ENCODE measurements around the gene BCL2. TPM values are rescaled to one million over a fixed set of nuclear protein-coding genes. Genes with fewer than 3 reads are reported as not detected.

The BCL2 gene
- total RNA-seq, 2 experiments from 2014 or later = 1.4 to 2.5 TPM

GRCh38 chr18:63249771-63250170 lies 69.8 kb downstream of the BCL2 start:
- no peaks in the 10 kb centered on the region for H3K4me1 ChIP-seq (ENCODE audit: insufficient read depth, low read length, poor library complexity, severe bottlenecking)
- POLR2A ChIA-PET = no interaction called here
- CTCF ChIA-PET (ENCODE audit: unreplicated experiment) = no interaction called here
- intact Hi-C loops (cut with micrococcal nuclease; ENCODE audit: unreplicated experiment) = no loop called here
- no TSS peak for BruUV-seq (replicated peaks)
- H3K9me2 ChIP-seq (ENCODE audit: insufficient read depth, low read length) = no peaks in the 10 kb centered on the region
- no peaks in the 10 kb centered on the region for H4K20me1 ChIP-seq (ENCODE audit: insufficient read depth, low read length)
- H3K36me3 ChIP-seq (ENCODE audit: insufficient read depth, low read length) = no peaks in the 10 kb centered on the region
- DNase-seq (ENCODE audit: low spot score) = no peak
- H3K27ac ChIP-seq (ENCODE audit: low read depth, low read length, poor library complexity, severe bottlenecking) = no peak overlapping the region
- no peak for TF ChIP-seq EZH2phosphoT487 (IDR thresholded peaks at IDR 0.05; ENCODE audit: borderline replicate concordance, low read depth, low read length)
- TF ChIP-seq, protein P1, sequence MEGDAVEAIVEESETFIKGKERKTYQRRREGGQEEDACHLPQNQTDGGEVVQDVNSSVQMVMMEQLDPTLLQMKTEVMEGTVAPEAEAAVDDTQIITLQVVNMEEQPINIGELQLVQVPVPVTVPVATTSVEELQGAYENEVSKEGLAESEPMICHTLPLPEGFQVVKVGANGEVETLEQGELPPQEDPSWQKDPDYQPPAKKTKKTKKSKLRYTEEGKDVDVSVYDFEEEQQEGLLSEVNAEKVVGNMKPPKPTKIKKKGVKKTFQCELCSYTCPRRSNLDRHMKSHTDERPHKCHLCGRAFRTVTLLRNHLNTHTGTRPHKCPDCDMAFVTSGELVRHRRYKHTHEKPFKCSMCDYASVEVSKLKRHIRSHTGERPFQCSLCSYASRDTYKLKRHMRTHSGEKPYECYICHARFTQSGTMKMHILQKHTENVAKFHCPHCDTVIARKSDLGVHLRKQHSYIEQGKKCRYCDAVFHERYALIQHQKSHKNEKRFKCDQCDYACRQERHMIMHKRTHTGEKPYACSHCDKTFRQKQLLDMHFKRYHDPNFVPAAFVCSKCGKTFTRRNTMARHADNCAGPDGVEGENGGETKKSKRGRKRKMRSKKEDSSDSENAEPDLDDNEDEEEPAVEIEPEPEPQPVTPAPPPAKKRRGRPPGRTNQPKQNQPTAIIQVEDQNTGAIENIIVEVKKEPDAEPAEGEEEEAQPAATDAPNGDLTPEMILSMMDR (conservative IDR thresholded peaks at IDR 0.05; ENCODE audit: low read length) = no peak
- H3K79me2 ChIP-seq (ENCODE audit: insufficient read depth, low read depth, low read length) = no peaks in the 10 kb centered on the region
- no peak overlapping the region for H3K4me2 ChIP-seq (ENCODE audit: low read length)
- H2AFZ ChIP-seq (ENCODE audit: low read length) = no peak overlapping the region
- no peak overlapping the region for H3K4me3 ChIP-seq (ENCODE audit: low read depth, low read length, poor library complexity, severe bottlenecking)
- H3K9me3 ChIP-seq (ENCODE audit: low read length) = no peaks in the 10 kb centered on the region

GRCh38 chr18:63247926-63248325 lies 71.6 kb downstream of the BCL2 start:
- POLR2A ChIA-PET = no interaction called here
- no peak overlapping the region for H3K27ac ChIP-seq (ENCODE audit: low read depth, low read length, poor library complexity, severe bottlenecking)
- H3K4me3 ChIP-seq (ENCODE audit: low read depth, low read length, poor library complexity, severe bottlenecking) = no peak overlapping the region
- H3K4me1 ChIP-seq (ENCODE audit: insufficient read depth, low read length, poor library complexity, severe bottlenecking) = no peaks in the 10 kb centered on the region
- no peaks in the 10 kb centered on the region for H3K36me3 ChIP-seq (ENCODE audit: insufficient read depth, low read length)
- BruUV-seq (replicated peaks) = no TSS peak
- no peaks in the 10 kb centered on the region for H4K20me1 ChIP-seq (ENCODE audit: insufficient read depth, low read length)
- no peaks in the 10 kb centered on the region for H3K9me3 ChIP-seq (ENCODE audit: low read length)
- no peak overlapping the region for H3K4me2 ChIP-seq (ENCODE audit: low read length)
- no peak for TF ChIP-seq EZH2phosphoT487 (IDR thresholded peaks at IDR 0.05; ENCODE audit: borderline replicate concordance, low read depth, low read length)
- TF ChIP-seq, protein P1 (conservative IDR thresholded peaks at IDR 0.05; ENCODE audit: low read length) = no peak
- intact Hi-C loops (cut with micrococcal nuclease; ENCODE audit: unreplicated experiment) = no loop called here
- DNase-seq (ENCODE audit: low spot score) = no peak
- no peak overlapping the region for H2AFZ ChIP-seq (ENCODE audit: low read length)
- H3K79me2 ChIP-seq (ENCODE audit: insufficient read depth, low read depth, low read length) = no peaks in the 10 kb centered on the region
- CTCF ChIA-PET (ENCODE audit: unreplicated experiment) = no interaction called here
- H3K9me2 ChIP-seq (ENCODE audit: insufficient read depth, low read length) = no peaks in the 10 kb centered on the region

GRCh38 chr18:63247506-63247905 lies 72.1 kb downstream of the BCL2 start:
- H3K9me3 ChIP-seq (ENCODE audit: low read length) = no peaks in the 10 kb centered on the region
- H3K79me2 ChIP-seq (ENCODE audit: insufficient read depth, low read depth, low read length) = no peaks in the 10 kb centered on the region
- intact Hi-C loops (cut with micrococcal nuclease; ENCODE audit: unreplicated experiment) = no loop called here
- no TSS peak for BruUV-seq (replicated peaks)
- TF ChIP-seq, protein P1 (conservative IDR thresholded peaks at IDR 0.05; ENCODE audit: low read length) = no peak
- no peak for TF ChIP-seq EZH2phosphoT487 (IDR thresholded peaks at IDR 0.05; ENCODE audit: borderline replicate concordance, low read depth, low read length)
- no peak overlapping the region for H2AFZ ChIP-seq (ENCODE audit: low read length)
- no peak overlapping the region for H3K4me2 ChIP-seq (ENCODE audit: low read length)
- no peak for DNase-seq (ENCODE audit: low spot score)
- no peak overlapping the region for H3K27ac ChIP-seq (ENCODE audit: low read depth, low read length, poor library complexity, severe bottlenecking)
- no peaks in the 10 kb centered on the region for H3K9me2 ChIP-seq (ENCODE audit: insufficient read depth, low read length)
- ChIA-PET POLR2A (no interaction called here), CTCF (ENCODE audit: unreplicated experiment) (no interaction called here)
- no peaks in the 10 kb centered on the region for H3K4me1 ChIP-seq (ENCODE audit: insufficient read depth, low read length, poor library complexity, severe bottlenecking)
- H3K4me3 ChIP-seq (ENCODE audit: low read depth, low read length, poor library complexity, severe bottlenecking) = no peak overlapping the region
- no peaks in the 10 kb centered on the region for H4K20me1 ChIP-seq (ENCODE audit: insufficient read depth, low read length)
- H3K36me3 ChIP-seq (ENCODE audit: insufficient read depth, low read length) = no peaks in the 10 kb centered on the region
